GM21528 (cell line): Measurements from ENCODE around the gene KIAA1755.

Source experiments
- ATAC-seq: cut with Tn5 transposase; IDR thresholded peaks from one replicate; pipeline ENCODE4 v1.9.1; 2021; ENCODE audit warnings: mild to moderate bottlenecking, moderate library complexity; ENCODE audit not compliant: unreplicated experiment, low FRiP score

The KIAA1755 gene

GRCh38 chr20:38192323-38192885 lies 68.1 kb downstream of the KIAA1755 start:
- no peak for ATAC-seq

- no peak for ATAC-seq
These were observed 68.9 kb downstream of the KIAA1755 start for GRCh38 chr20:38191654-38192053.

- no peak for ATAC-seq
These were observed 69.6 kb downstream of the KIAA1755 start for GRCh38 chr20:38190936-38191371.

DNA sequence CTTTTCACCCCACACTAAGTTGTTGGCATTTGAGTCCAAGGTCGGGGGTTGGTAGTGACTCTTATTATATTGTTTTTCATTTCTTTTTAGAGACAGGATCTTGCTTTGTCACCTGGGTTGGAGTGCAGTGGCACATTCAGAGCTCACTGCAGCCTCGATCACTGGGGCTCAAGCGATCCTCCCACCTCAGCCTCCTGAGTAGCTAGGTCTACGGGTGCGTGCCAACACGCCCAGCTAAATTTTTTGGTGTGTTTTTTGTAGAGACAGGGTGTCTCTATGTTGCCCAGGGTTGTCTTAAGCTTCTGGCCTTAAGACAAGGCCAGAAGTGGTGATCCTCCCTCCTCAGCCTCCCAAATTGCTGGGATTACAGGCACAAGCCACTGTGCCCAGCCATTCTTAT lies 70.4 kb downstream of the KIAA1755 start:
- no peak for ATAC-seq

DNA sequence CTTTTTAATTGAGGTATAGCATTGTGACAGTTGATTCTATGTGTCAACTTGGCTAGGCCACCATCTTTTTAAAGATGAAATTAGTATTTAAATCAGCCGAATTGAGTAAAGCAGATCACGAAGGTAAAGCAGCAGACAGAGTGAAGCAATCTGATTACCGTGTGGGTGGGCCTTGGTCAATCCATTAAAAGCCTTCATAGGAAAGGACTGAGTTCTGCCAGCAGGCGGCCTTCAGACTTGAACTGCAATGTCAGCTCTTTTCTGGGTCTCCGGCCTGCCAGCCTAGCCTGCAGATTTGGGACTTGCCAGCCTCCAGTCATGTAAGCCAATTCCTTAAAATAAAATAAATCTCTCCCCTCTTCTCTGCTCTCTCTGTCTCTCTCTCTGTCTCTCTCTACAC lies 73.0 kb downstream of the KIAA1755 start:
- no peak for ATAC-seq

DNA sequence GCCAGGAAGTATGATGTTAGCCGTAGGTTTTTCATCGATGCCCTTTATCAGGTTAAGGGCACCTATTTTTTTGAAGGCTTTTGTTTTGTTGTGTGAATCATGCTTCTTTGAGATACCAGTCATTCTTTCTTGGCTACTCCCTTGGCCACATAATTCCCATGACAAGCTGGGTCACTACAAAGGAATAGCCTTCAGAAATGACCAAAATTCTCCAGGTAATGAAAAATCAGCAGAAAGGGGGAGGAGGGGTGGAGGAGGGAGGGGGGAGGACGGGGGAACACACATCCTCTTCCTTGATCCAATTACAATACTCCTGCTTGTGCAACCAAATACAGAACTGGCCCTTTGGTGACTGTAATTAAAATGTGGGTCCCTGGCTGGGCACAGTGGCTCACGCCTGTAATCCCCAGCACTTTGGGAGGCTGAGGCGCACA lies 73.7 kb downstream of the KIAA1755 start:
- ATAC-seq, result no peak

- no peak for ATAC-seq
These were observed 76.4 kb downstream of the KIAA1755 start for GRCh38 chr20:38184101-38184500.

- ATAC-seq, result no peak
These were observed 78.6 kb downstream of the KIAA1755 start for GRCh38 chr20:38181971-38182370.

- no peak for ATAC-seq
These were observed 79.2 kb downstream of the KIAA1755 start for GRCh38 chr20:38181207-38181801.

DNA sequence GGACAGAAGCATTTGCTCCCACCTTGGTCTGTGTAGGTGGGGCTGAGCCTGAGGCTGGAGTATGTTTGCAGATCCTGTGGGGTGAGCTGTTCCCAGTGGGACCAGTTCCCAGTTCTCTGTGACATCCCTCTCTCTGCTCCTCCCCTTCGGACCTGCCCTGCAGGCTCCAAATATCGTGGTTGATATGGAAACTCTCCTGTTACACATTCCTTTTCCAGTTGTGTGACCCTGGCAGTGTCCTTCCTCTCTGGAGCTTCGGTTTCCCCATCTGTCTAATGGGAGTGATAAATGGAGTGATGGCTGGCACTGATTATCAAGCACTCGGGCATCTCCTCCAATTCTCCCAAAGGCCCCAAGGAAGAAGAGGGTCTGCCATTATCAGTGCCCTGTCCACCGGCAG lies 79.8 kb downstream of the KIAA1755 start:
- no peak for ATAC-seq

- ATAC-seq, result no peak
These were observed 80.7 kb downstream of the KIAA1755 start for GRCh38 chr20:38179846-38180245.

- no peak for ATAC-seq
These were observed 82.0 kb downstream of the KIAA1755 start for GRCh38 chr20:38178581-38178980.

DNA sequence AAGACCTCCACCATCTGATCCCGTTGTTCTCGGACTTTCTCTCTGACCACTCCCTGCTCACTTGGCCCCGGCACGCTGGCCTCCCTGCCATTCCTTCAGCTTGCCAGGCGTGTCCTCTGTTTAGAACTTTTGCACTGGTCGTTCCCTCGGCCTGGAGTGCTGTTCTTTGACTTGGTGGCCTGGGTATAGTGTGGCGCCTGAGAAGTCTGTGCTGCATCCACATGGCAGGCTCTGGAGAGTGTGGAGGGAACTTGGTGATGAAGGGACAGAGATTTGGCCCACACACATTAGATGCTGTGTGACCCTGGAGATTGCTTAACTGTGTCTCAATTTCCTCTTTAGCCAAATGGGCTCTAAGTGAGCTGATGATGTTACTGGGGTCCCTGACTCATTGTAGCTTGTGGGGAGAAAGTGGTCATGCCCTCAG lies 82.5 kb downstream of the KIAA1755 start:
- ATAC-seq, result no peak

DNA sequence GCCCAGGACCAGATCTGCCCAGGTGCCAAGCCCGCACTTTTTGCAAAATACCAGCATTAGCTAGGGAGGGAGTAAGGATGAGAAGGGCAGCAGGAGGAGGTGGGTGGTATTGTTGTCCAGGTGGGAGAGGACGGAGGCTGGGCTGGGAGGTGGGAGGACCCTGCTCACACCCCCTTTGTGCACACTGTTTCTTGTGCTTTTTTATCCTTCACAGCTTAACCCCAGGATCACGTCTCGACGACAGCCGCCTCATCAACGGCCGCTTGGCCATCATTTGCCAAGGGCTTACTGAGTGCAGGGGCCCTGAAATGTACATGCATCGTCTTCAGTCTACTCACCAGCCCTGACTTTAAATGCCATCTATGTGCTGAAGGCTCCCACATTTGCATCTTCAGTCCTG lies 83.3 kb downstream of the KIAA1755 start:
- ATAC-seq, result no peak

- ATAC-seq, result no peak
These were observed 85.0 kb downstream of the KIAA1755 start for GRCh38 chr20:38175304-38176180.

- ATAC-seq, result no peak
These were observed 87.0 kb downstream of the KIAA1755 start for GRCh38 chr20:38173237-38174156.

- no peak for ATAC-seq
These were observed 88.1 kb downstream of the KIAA1755 start for GRCh38 chr20:38172408-38172807.

GRCh38 chr20:38171675-38172043 lies 88.9 kb downstream of the KIAA1755 start:
- ATAC-seq, result no peak

DNA sequence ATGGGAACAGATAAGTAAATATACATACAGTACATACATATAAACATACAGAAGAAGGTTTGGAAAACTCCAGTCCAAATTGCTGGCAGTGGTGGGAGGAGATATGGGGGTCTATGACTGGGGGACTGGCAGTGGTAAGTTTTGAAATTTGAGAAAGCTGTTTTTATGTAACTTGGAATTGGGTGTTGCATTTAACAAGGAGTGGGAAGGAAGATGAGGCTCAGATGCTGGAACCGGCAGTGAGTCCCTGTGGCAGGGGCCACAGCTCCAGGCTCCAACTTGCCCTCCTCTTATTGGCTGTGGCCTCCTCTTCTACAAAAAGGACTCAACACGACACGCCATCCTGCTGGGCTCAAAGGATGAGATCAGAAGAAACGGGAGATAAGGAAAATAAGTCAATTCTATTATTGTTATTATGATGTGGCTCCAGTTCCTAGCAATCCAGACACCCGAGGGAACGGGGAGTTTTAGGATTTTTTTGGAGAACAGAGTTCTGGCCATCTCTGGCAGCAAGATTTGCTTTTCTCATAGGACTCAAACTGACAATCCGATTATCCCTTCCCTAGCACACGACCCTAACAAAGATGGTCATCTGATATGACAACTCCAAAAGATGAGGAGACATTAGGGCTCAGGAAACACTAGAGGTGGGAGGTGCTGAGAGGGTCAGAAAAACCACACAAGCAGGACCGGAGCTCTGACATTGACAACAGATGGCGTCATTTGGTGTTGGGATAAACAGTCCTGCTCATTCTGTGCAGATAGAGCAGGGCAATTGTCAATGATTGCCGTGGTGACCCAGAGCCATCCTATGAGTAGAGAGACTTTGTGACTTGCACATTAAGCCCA lies 89.5 kb downstream of the KIAA1755 start:
- ATAC-seq, result no peak
